RWPE1 (cell line): ENCODE measurements around the gene AGPAT4.

Experiments
- CTCF ChIA-PET: fragments of 350-600 bp; sonication (Branson Sonifier 250); formaldehyde crosslinking; extraction: SDS; loops from one replicate; lab custom pipeline; 2021; lab: Yijun Ruan, JAX
- POLR2A ChIA-PET: fragments of 400-600 bp; formaldehyde crosslinking; extraction: SDS; loops from one replicate; lab custom pipeline; 2020; ENCODE audit warnings: antibody characterized with exemption; ENCODE audit not compliant: low non-redundant PET; lab: Yijun Ruan, JAX
- DNase-seq: peaks from one replicate; pipeline ENCODE4 v3.0.0; 2012; ENCODE audit warnings: low spot score
- H3K27ac ChIP-seq: fragments of 450-650 bp; 2 replicates; pipeline ENCODE4 v1.5.1; 2017
- TF ChIP-seq, protein P1 (sequence below): fragments of 450-650 bp; conservative IDR thresholded peaks from 2 replicates; pipeline ENCODE4 v1.5.1; 2017; ENCODE audit warnings: low read depth, mild to moderate bottlenecking

Gene AGPAT4

DNA sequence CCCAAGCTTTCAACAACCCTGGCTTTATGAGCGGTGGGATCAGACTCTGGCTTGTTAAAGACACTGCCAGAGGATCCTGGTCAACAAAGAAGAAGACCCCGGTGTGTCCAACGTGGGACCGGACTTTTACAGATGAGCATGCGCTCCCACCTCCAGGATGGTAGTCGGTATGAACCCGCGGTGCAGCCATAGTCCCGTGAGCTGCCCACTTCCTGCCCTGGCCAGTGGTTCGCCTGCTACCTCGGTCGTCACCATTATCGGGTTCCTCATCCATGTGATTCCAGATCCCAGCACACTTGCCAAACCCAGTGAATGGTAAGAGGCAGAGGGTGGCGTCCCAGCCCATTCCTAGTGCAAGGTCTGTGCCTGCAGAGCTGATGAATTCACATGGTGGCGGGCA, 112.7 kb downstream of the AGPAT4 start:
- ChIA-PET CTCF (interaction anchor here (0.6 kb wide), 1 partner anchor 729 kb away, joined by 3 read pairs; no protein-coding TSS in a partner anchor), POLR2A (no interaction called here)
- TF ChIP-seq, protein P1, sequence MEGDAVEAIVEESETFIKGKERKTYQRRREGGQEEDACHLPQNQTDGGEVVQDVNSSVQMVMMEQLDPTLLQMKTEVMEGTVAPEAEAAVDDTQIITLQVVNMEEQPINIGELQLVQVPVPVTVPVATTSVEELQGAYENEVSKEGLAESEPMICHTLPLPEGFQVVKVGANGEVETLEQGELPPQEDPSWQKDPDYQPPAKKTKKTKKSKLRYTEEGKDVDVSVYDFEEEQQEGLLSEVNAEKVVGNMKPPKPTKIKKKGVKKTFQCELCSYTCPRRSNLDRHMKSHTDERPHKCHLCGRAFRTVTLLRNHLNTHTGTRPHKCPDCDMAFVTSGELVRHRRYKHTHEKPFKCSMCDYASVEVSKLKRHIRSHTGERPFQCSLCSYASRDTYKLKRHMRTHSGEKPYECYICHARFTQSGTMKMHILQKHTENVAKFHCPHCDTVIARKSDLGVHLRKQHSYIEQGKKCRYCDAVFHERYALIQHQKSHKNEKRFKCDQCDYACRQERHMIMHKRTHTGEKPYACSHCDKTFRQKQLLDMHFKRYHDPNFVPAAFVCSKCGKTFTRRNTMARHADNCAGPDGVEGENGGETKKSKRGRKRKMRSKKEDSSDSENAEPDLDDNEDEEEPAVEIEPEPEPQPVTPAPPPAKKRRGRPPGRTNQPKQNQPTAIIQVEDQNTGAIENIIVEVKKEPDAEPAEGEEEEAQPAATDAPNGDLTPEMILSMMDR, result no peak
- 0 out of 2 replicates have a peak overlapping the region, but pooled peaks have one; percentile 17 for H3K27ac ChIP-seq
- DNase-seq, result no peak

DNA sequence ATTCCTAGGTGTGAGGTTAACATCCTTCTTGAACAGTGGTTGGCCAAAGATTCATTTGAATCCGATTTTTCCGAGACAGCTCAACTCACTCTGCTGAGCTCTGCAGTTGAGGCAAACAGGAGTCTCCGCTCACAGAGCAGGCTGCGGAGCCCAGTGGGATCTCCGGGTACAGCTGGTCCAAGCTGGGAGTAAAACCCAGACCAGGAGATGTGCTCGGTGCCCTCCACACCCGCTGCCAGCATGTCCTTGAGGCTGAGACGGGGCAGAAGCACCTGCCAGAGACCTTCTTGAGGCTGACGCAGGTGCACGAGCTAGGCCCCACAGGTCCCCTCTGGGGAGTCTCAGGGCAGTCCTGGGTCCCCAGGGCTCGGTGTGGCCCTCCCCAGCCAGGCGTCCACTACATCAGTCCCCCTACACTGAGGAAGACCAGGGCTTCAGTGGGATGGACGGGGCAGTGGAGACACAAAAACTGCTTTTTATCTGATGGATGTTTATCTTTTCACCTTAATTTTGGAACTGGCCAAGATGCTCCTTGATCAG, 119.0 kb downstream of the AGPAT4 start:
- CTCF ChIA-PET, result interaction anchor here (0.9 kb wide), 1 partner anchor 216 kb away, joined by 4 read pairs; no protein-coding TSS in a partner anchor
- DNase-seq, result no peak
- POLR2A ChIA-PET, result no interaction called here
- TF ChIP-seq, protein P1, result no peak
- H3K27ac ChIP-seq, result no peak overlapping the region

DNA sequence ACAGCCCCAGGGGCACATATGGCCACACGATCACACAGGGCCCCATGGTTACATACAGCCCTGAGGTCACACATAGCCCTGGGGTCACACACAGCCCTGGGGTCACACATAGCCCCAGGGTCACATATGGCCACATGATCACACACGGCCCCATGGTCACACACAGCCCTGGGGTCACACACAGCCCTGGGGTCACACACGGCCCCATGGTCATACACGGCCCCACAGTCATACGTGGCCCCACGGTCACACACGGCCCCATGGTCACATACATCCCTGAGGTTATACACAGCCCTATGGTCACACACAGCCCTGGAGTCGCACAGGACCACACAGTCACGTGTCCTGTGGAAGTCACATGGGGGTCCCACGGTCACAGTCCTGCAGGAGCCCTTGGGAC, 120.1 kb downstream of the AGPAT4 start:
- CTCF ChIA-PET, result interaction anchor here (1.1 to 2.5 kb wide), 2 partner anchors 218 to 220 kb away, joined by 3 to 10 read pairs; no protein-coding TSS in a partner anchor
- no peak overlapping the region for H3K27ac ChIP-seq
- TF ChIP-seq, protein P1, result no peak
- POLR2A ChIA-PET, result no interaction called here
- DNase-seq, result no peak

DNA sequence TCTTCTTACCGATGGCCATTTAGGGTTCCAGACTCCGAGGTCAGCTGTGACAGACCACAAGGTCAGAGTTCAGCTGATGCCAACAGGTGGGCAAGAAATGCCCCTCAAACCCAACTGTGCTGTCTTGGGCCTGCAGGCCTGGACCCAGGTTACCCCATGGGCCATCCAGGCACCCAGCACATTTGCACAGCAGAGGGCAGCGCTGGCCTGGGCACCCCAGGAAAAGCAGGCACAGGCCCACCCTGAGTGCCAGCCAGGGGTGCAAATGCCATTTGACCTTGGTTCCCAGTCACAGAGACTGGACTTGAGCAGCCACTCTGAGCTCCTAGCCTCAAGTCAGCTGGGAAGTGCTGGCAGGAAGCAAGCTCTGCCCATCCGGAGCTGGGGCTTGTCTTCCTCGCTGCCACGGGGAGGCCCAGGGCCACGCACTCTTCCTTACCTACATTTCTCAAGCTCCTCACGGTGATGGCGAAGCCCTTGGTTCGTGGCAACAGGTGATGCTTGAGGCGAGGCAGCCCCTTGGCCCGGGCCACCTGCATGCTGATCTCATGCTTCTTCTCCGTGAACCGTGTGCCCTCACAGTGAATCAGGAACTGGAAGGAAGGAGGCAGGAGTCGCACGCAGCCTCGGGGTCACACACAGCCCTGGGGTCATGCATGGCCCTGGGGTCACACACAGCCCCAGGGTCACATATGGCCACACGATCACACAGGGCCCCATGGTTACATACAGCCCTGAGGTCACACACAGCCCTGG, 120.8 kb downstream of the AGPAT4 start:
- POLR2A ChIA-PET, result no interaction called here
- peak; percentile 26 for DNase-seq
- TF ChIP-seq, protein P1, result no peak; the same call in 1 of the 2 replicates
- H3K27ac ChIP-seq, result no peak overlapping the region
- CTCF ChIA-PET, result interaction anchor here (0.7 to 2.5 kb wide), 3 partner anchors 115 to 221 kb away, joined by 3 to 10 read pairs (median 3); no protein-coding TSS in a partner anchor

DNA sequence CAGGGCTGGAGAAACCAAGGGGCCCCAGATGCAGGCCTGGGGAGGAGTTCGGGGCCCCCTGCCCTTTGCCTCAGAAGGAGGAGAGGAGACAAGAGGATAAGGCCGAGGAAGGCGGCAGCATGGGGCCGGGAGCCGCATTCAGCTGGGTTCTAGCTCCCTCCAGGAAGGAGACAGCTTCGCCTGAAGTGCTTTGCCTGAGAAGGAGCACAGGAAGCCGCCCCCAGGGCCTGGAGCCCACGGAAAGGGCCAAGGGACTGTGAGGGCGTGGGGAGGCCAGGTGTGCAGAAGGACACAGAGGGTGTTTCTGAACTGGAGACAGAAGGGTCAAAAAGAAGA, 121.4 kb downstream of the AGPAT4 start:
- POLR2A ChIA-PET, result no interaction called here
- H3K27ac ChIP-seq, result no peak overlapping the region
- DNase-seq, result no peak
- CTCF ChIA-PET, result interaction anchor here (1.1 to 2.5 kb wide), 2 partner anchors 220 to 221 kb away, joined by 3 to 10 read pairs; no protein-coding TSS in a partner anchor
- TF ChIP-seq, protein P1, result no peak

DNA sequence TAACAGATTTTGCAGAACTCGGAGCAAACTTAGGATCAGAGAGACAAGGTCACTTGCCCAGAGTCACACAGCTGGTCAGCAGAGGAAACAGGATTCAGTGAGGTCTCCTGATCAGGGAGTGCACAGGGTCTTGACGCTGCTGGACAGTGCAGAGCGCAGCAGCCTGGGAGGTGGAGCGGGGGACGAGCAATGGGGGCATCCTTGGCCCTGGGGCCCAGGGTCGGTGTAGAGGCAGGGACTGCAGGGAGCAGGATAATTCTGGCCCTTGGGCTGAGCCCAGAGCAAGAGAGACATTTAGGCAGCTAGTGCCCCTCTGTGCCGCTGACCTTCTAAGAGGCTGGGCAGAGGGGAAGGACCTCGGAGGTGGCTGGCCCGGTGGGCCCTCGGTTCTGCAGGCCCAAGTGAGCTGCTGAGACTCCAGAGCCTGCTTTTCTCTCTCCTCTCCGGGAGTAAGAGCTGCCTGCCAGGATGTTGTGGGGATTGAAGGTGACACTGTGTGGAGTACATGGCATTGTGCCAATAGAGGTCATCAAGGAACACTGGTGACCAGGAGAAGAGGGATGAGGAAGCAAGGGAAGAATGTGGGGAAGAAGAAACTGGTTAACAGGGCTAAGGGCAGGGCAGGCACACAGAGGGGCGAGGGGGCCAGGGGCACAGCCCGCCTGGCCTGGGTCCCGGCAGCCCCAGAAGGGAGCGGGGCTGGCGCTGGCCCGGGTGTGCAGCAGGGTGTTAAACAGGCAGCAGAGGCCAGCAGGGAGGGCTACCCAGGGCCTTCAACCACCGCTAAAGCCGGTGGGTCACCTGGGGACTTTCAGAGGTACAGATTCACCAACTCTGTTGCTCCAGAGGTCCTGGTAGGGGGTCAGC, 122.0 kb downstream of the AGPAT4 start:
- POLR2A ChIA-PET, result no interaction called here
- no peak for DNase-seq
- TF ChIP-seq, protein P1, result no peak
- CTCF ChIA-PET, result interaction anchor here (1.3 to 2.5 kb wide), 2 partner anchors 222 to 223 kb away, joined by 7 to 10 read pairs; no protein-coding TSS in a partner anchor
- H3K27ac ChIP-seq, result no peak overlapping the region
